Neuronal stem cell (in vitro differentiated cells): ENCODE results near the gene CTNNB1. TPM values are rescaled to one million over a fixed set of nuclear protein-coding genes. Genes with fewer than 3 reads are reported as not detected.

Source experiments
- DNase-seq: peaks from one replicate; pipeline ENCODE4 v3.0.0-alpha.2; 2013; ENCODE audit warnings: low spot score
- H2AFZ ChIP-seq: one replicate; pipeline ENCODE4 v1.6.1; 2013; ENCODE audit warnings: mild to moderate bottlenecking, low read length, inconsistent platforms
- H2AK5ac ChIP-seq: 2 replicates; pipeline ENCODE4 v1.6.1; 2013; ENCODE audit warnings: low read depth, mild to moderate bottlenecking, inconsistent platforms, low read length, moderate library complexity, mixed read lengths
- H2BK120ac ChIP-seq: 2 replicates; pipeline ENCODE4 v1.6.1; 2013; ENCODE audit warnings: low read depth, mild to moderate bottlenecking, inconsistent platforms, low read length, moderate library complexity, mixed read lengths
- H2BK12ac ChIP-seq: one replicate; pipeline ENCODE4 v1.6.1; 2013; ENCODE audit warnings: low read length, inconsistent platforms
- H2BK15ac ChIP-seq: 2 replicates; pipeline ENCODE4 v1.6.1; 2013; ENCODE audit warnings: mild to moderate bottlenecking, low read length, inconsistent platforms, mixed read lengths
- H2BK5ac ChIP-seq: one replicate; pipeline ENCODE4 v1.6.1; 2013; ENCODE audit warnings: inconsistent platforms, mild to moderate bottlenecking, low read length, moderate library complexity
- H3K14ac ChIP-seq: one replicate; pipeline ENCODE4 v1.6.1; 2013; ENCODE audit warnings: low read length, inconsistent platforms
- H3K18ac ChIP-seq: 2 replicates; pipeline ENCODE4 v1.6.1; 2013; ENCODE audit warnings: low read length, inconsistent platforms
- H3K23ac ChIP-seq: 2 replicates; pipeline ENCODE4 v1.6.1; 2013; ENCODE audit warnings: low read depth, mild to moderate bottlenecking, mixed read lengths, low read length, inconsistent platforms; ENCODE audit not compliant: poor library complexity
- H3K27ac ChIP-seq: replicated peaks from 3 replicates; pipeline ENCODE4 v1.5.1; 2013; ENCODE audit warnings: low read length, inconsistent platforms
- H3K27me3 ChIP-seq, 3 experiments: 2 replicates each; pipeline ENCODE4 v1.6.1; 2013; ENCODE audit warnings: low read length in 3 of 3, mild to moderate bottlenecking in 2 of 3, inconsistent platforms in 1 of 3, low read depth in 1 of 3, mixed read lengths in 1 of 3, moderate library complexity in 1 of 3; ENCODE audit not compliant: control insufficient read depth in 3 of 3, insufficient read depth in 3 of 3
- H3K36me3 ChIP-seq, 2 donors: replicated peaks in 1 of 2; 2 replicates each; pipeline ENCODE4 v1.6.1; 2013; ENCODE audit warnings: low read length in 2 of 2; ENCODE audit not compliant: control insufficient read depth in 2 of 2, insufficient read depth in 2 of 2
- H3K4ac ChIP-seq: 2 replicates; pipeline ENCODE4 v1.6.1; 2013; ENCODE audit warnings: inconsistent platforms, mild to moderate bottlenecking, low read length, moderate library complexity
- H3K4me1 ChIP-seq, 2 donors: 1 replicate in 1 of 2; 2 replicates in 1 of 2; pipeline ENCODE4 v1.6.1; 2013; ENCODE audit warnings: low read length in 2 of 2, low read depth in 1 of 2; ENCODE audit not compliant: control insufficient read depth in 2 of 2, insufficient read depth in 1 of 2
- H3K4me2 ChIP-seq: one replicate; pipeline ENCODE4 v1.6.1; 2013; ENCODE audit warnings: mild to moderate bottlenecking, low read length, inconsistent platforms; ENCODE audit not compliant: insufficient read depth, poor library complexity, severe bottlenecking
- H3K4me3 ChIP-seq, 2 donors: 2 replicates each; pipeline ENCODE4 v1.5.1; 2013; ENCODE audit warnings: low read length in 2 of 2, mild to moderate bottlenecking in 2 of 2, inconsistent platforms in 1 of 2, moderate library complexity in 1 of 2
- H3K79me1 ChIP-seq: one replicate; pipeline ENCODE4 v1.6.1; 2013; ENCODE audit warnings: low read depth, mild to moderate bottlenecking, inconsistent platforms, low read length, moderate library complexity
- H3K9ac ChIP-seq: one replicate; pipeline ENCODE4 v1.6.1; 2013; ENCODE audit warnings: mild to moderate bottlenecking, low read depth, low read length, inconsistent platforms; ENCODE audit not compliant: poor library complexity
- H3K9me3 ChIP-seq, 2 donors: replicated peaks in 1 of 2; 2 replicates each; pipeline versions ENCODE3 to v1.6.1; 2013; ENCODE audit warnings: low read length in 2 of 2, mild to moderate bottlenecking in 2 of 2, inconsistent platforms in 1 of 2, low read depth in 1 of 2, mixed read lengths in 1 of 2, moderate library complexity in 1 of 2; ENCODE audit not compliant: control insufficient read depth in 2 of 2, insufficient read depth in 1 of 2
- H4K8ac ChIP-seq: one replicate; pipeline ENCODE4 v1.6.1; 2013; ENCODE audit warnings: low read depth, mild to moderate bottlenecking, inconsistent platforms, low read length, moderate library complexity
- H4K91ac ChIP-seq: one replicate; pipeline ENCODE4 v1.6.1; 2013; ENCODE audit warnings: low read length, low read depth, mild to moderate bottlenecking, inconsistent platforms; ENCODE audit not compliant: poor library complexity
- WGBS, 2 donors: extraction: QIAGEN DNeasy Blood & Tissue Kit; methylation state at CpG; one replicate each; pipeline ENCODE4 v1.1.7; 2013; ENCODE audit warnings: missing lambda C conversion rate in 2 of 2, mixed read lengths in 1 of 2; ENCODE audit not compliant: insufficient read length in 2 of 2, insufficient replicate concordance in 1 of 2; ENCODE audit errors: extremely low coverage in 2 of 2; 5-methylcytosine and 5-hydroxymethylcytosine counted together
- polyA plus RNA-seq, 2 experiments: library from polyadenylated mRNA; stranded (reverse); fragments of 200-250 nt; gene quantifications; one replicate each; pipeline ENCODE4 v1.2.3, GENCODE V29; 2013

The CTNNB1 gene
- polyA plus RNA-seq (2013, experiment 1 of 2) = 337 TPM
- polyA plus RNA-seq (2013, experiment 2 of 2) = 331 TPM

DNA sequence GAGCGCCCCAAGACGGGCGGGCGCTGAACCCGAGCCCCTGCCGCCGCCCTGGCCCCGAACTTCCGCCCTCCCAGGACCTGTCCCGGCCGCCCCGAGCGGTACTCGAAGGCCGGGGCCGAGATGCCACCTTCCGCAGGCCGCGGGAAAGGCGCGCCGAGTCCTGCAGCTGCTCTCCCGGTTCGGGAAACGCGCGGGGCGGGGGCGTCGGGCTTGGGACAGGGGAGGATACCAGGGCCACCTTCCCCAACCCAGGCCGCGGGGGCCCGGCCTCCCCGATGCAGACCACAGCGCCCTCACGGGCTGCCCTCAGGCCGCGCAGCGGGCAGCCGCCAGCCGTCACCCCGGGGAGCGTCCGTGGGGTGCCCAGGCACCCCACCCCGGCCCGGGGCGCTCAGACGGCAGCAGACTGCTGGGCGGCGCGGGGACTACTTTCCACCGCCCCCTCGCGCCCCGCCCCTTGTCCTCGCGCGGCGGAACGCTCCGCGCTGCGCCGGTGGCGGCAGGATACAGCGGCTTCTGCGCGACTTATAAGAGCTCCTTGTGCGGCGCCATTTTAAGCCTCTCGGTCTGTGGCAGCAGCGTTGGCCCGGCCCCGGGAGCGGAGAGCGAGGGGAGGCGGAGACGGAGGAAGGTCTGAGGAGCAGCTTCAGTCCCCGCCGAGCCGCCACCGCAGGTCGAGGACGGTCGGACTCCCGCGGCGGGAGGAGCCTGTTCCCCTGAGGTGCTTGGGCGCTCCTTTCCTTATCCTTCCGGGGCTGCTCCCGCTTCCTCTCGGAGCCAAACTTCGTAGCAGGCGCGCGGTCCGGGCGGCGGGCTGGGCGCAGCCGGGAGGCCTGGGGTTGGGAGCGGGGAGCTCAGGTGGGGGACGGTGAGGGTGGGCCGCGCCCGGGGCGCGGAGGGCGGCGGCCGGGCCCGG, at the start of gene CTNNB1:
TSS of gene CTNNB1 (plus strand) at position 556 of the 916 bp plus-strand sequence. CDS start 24,564 bp downstream, outside the sequence.
- no peaks in the 10 kb centered on the region for H3K27me3 ChIP-seq
- peak within 1 kb of the TSS; percentile 99 for H4K91ac ChIP-seq
- peak within 1 kb of the TSS; percentile 100 for H3K9ac ChIP-seq
- peak within 1 kb of the TSS; percentile 98 for H2AFZ ChIP-seq
- H2BK15ac ChIP-seq = peak within 1 kb of the TSS; percentile 98
- no CpG with 5 or more reads among the region's 112 CpGs for WGBS, 2 donors
- H3K14ac ChIP-seq = peak within 1 kb of the TSS; percentile 94
- peaks cover 6 to 22% of the 10 kb centered on the region in 2 donors for H3K4me1 ChIP-seq
- peak within 1 kb of the TSS; percentile 89 for H3K4me2 ChIP-seq
- H3K4me3 ChIP-seq = peak within 1 kb of the TSS; percentile 93 to 96
- H3K9me3 ChIP-seq = no peaks in the 10 kb centered on the region
- peak within 1 kb of the TSS; percentile 100 for H3K18ac ChIP-seq
- peak within 1 kb of the TSS; percentile 87 for H2BK120ac ChIP-seq
- peak within 1 kb of the TSS; percentile 100 for H3K23ac ChIP-seq
- peak within 1 kb of the TSS; percentile 98 for H3K27ac ChIP-seq
- peak within 1 kb of the TSS; percentile 98 for H3K4ac ChIP-seq
- peak within 1 kb of the TSS; percentile 97 for H2AK5ac ChIP-seq
- DNase-seq = peak; percentile 96
- peaks cover 3% of the 10 kb centered on the region for H3K79me1 ChIP-seq
- H4K8ac ChIP-seq = peak within 1 kb of the TSS; percentile 92
- H2BK5ac ChIP-seq = peak within 1 kb of the TSS; percentile 100
- no peaks in the 10 kb centered on the region for H3K36me3 ChIP-seq
- H2BK12ac ChIP-seq = peak within 1 kb of the TSS; percentile 22

- no peak overlapping the region for H3K14ac ChIP-seq
- no peak overlapping the region for H3K18ac ChIP-seq
- no peak overlapping the region for H3K4me2 ChIP-seq
- no peak for DNase-seq
- no peak overlapping the region for H3K4ac ChIP-seq
- H4K91ac ChIP-seq = no peak overlapping the region
- H2BK5ac ChIP-seq = no peak overlapping the region
- peaks cover 2 to 4% of the 10 kb centered on the region in 2 donors for H3K4me1 ChIP-seq
- H3K9ac ChIP-seq = no peak overlapping the region
- H2BK120ac ChIP-seq = no peak overlapping the region
- H2BK15ac ChIP-seq = no peak overlapping the region
- H3K27me3 ChIP-seq = no peaks in the 10 kb centered on the region
- H2BK12ac ChIP-seq = no peak overlapping the region
- H3K23ac ChIP-seq = no peak overlapping the region
- H2AK5ac ChIP-seq = no peak overlapping the region
- H3K9me3 ChIP-seq = no peaks in the 10 kb centered on the region
- H3K79me1 ChIP-seq = no peaks in the 10 kb centered on the region
- no peak overlapping the region for H3K4me3 ChIP-seq
- no peak overlapping the region for H4K8ac ChIP-seq
- H3K27ac ChIP-seq = no peak overlapping the region
- WGBS, 2 donors = no CpG with 5 or more reads among the region's 3 CpGs
- H3K36me3 ChIP-seq = no peaks in the 10 kb centered on the region
- no peak overlapping the region for H2AFZ ChIP-seq
Measured at GRCh38 chr3:41155834-41156233, 43.5 kb upstream of the CTNNB1 start.

DNA sequence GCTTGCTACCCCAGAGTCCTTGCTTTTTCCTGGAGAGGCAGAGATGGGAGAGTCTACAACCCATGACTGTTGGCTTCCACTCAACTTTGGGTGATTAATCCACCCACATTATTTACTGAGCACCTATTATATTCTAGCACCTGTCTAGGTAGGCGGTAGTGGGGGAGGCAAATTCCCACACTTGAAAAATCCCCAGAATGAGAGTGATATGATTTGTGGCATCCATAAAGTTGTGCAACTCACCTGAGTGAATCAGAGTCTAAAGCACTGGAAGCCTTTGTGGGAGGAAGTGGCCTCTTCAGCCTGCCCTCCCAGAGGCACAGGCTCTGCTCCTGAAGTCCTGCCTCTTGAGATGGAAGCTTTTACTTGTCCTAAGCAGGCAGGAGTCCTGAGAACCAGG, 40.4 kb upstream of the CTNNB1 start:
- Histone ChIP-seq H3K23ac (no peak overlapping the region), H2BK15ac (no peak overlapping the region), H4K91ac (no peak overlapping the region), H3K27ac (no peak overlapping the region), H3K36me3 (no peaks in the 10 kb centered on the region), H3K4me1 (peaks cover 2 to 4% of the 10 kb centered on the region in 2 donors), H3K18ac (no peak overlapping the region), H3K4me2 (no peak overlapping the region), H3K9ac (no peak overlapping the region), H3K14ac (no peak overlapping the region), H4K8ac (no peak overlapping the region), H2AK5ac (no peak overlapping the region), H3K79me1 (no peaks in the 10 kb centered on the region), H3K27me3 (peaks cover 0 to 2% (median 0%) of the 10 kb centered on the region in 3 experiments), H2BK5ac (no peak overlapping the region), H3K4me3 (no peak overlapping the region), H2BK12ac (no peak overlapping the region), H3K4ac (no peak overlapping the region), H3K9me3 (no peaks in the 10 kb centered on the region), H2AFZ (no peak overlapping the region), H2BK120ac (no peak overlapping the region)
- no peak for DNase-seq
- no CpG with 5 or more reads among the region's 1 CpG for WGBS, 2 donors

GRCh38 chr3:41159588-41160189, 39.6 kb upstream of the CTNNB1 start:
- Histone ChIP-seq H3K36me3 (no peaks in the 10 kb centered on the region), H3K27me3 (peaks cover 0 to 2% (median 0%) of the 10 kb centered on the region in 3 experiments), H2AK5ac (no peak overlapping the region), H3K14ac (no peak overlapping the region), H3K4me3 (no peak overlapping the region), H3K79me1 (no peaks in the 10 kb centered on the region), H3K4ac (no peak overlapping the region), H2BK12ac (no peak overlapping the region), H3K4me2 (no peak overlapping the region), H4K8ac (no peak overlapping the region), H2BK5ac (no peak overlapping the region), H2BK120ac (no peak overlapping the region), H3K18ac (no peak overlapping the region), H2BK15ac (no peak overlapping the region), H3K9me3 (no peaks in the 10 kb centered on the region), H3K4me1 (peaks cover 2 to 4% of the 10 kb centered on the region in 2 donors), H3K27ac (no peak overlapping the region), H4K91ac (no peak overlapping the region), H2AFZ (no peak overlapping the region), H3K9ac (no peak overlapping the region), H3K23ac (no peak overlapping the region)
- WGBS, 2 donors = no CpG with 5 or more reads among the region's 3 CpGs
- no peak for DNase-seq
